Mammary epithelial cell (primary cell): ENCODE results near the gene MEIS1.

Experiments
- EZH2 ChIP-seq: IDR thresholded peaks from 2 replicates; pipeline ENCODE4 v1.6.1; 2012; ENCODE audit warnings: low read length, inconsistent platforms, borderline replicate concordance
- TF ChIP-seq, protein P1 (sequence below), 2 donors: IDR thresholded peaks in 1 of 2; conservative IDR thresholded peaks in 1 of 2; 2 replicates each; pipeline ENCODE4 v1.5.1; 2011 to 2012; ENCODE audit warnings: inconsistent platforms in 2 of 2, low read length in 2 of 2, mild to moderate bottlenecking in 2 of 2, control low read depth in 1 of 2, low read depth in 1 of 2; ENCODE audit not compliant: insufficient read depth in 1 of 2; ENCODE audit errors: extremely low read depth in 1 of 2

DNA sequence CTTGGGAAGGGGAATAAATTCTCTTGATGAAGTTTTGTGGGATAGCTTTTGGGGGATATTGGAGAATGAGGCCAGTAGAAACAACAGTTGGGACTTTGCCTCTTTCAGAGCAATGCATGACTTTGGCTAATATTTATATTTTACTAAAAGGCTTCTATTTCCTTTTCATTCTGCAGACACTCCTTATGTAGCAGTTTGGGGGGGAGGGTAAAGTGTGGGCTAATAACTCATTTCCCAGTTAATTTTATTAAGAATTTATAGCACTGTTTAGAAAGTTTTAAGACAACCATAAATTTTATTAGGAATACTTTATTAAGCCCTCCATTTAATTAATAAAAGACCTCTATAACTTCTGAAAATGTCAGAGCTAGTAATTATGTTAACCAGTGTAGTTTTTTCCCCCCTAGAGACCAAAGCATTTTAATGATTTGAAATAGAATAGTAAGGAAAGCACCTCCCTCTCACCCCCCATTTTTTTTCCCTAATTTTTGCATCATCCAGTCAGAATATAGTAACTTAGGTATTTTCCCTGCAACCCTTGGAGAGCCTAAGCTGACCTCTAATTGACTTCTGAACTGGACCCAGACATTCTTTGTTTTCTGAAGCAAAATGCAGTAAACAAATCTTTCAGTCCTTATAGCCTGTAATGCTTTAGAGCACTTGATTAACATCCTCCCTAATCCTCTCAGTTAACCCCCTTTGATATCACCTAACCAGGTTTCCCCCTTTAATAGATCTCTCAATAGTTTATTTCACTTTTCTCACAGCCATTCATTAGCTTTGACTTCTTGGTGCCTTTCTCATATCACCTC is 5.0 kb upstream of the MEIS1 start:
- TF ChIP-seq, protein P1, sequence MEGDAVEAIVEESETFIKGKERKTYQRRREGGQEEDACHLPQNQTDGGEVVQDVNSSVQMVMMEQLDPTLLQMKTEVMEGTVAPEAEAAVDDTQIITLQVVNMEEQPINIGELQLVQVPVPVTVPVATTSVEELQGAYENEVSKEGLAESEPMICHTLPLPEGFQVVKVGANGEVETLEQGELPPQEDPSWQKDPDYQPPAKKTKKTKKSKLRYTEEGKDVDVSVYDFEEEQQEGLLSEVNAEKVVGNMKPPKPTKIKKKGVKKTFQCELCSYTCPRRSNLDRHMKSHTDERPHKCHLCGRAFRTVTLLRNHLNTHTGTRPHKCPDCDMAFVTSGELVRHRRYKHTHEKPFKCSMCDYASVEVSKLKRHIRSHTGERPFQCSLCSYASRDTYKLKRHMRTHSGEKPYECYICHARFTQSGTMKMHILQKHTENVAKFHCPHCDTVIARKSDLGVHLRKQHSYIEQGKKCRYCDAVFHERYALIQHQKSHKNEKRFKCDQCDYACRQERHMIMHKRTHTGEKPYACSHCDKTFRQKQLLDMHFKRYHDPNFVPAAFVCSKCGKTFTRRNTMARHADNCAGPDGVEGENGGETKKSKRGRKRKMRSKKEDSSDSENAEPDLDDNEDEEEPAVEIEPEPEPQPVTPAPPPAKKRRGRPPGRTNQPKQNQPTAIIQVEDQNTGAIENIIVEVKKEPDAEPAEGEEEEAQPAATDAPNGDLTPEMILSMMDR (conservative IDR thresholded peaks at IDR 0.05 in 1 of 2, IDR thresholded peaks at IDR 0.05 in 1 of 2; ENCODE audit: extremely low read depth in 1 of 2, insufficient read depth in 1 of 2, low read depth in 1 of 2, low read length in 2 of 2): no peak
- no peak for TF ChIP-seq EZH2
